ENCODE data around the gene DDAH1. TPM values are rescaled to one million over a fixed set of nuclear protein-coding genes. Genes with fewer than 3 reads are reported as not detected.

The DDAH1 gene
- total RNA-seq, 4 donors from 2014 or later: 8.3 to 21.1 (median 13.3) TPM

GRCh38 chr1:85320371-85321131 is 144.4 kb downstream of the DDAH1 start:
- no peak overlapping the region for H3K4me3 ChIP-seq (ENCODE audit: low read depth, poor library complexity, severe bottlenecking)
- WGBS, 2 donors: 61 to 65% methylated on average over 2 of the region's 2 CpGs
- TF ChIP-seq POLR2A (IDR thresholded peaks at IDR 0.05) (no peak), CTCF (IDR thresholded peaks at IDR 0.05) (no peak)
- no peak for DNase-seq (ENCODE audit: low spot score in 2 of 2)
- intact Hi-C loops (cut with DNase I; ENCODE audit: low total_unique reads): no loop called here

- no peak overlapping the region for H3K4me3 ChIP-seq (ENCODE audit: low read depth, poor library complexity, severe bottlenecking)
- TF ChIP-seq CTCF (IDR thresholded peaks at IDR 0.05) (no peak), POLR2A (IDR thresholded peaks at IDR 0.05) (no peak)
- no peak for DNase-seq (ENCODE audit: low spot score in 2 of 2)
- 42 to 46% methylated on average over 4 of the region's 4 CpGs for WGBS, 2 donors
- intact Hi-C loops (cut with DNase I; ENCODE audit: low total_unique reads): no loop called here
Observed at GRCh38 chr1:85319931-85320330, 145.0 kb downstream of the DDAH1 start.

GRCh38 chr1:85319491-85319890 is 145.5 kb downstream of the DDAH1 start:
- H3K4me3 ChIP-seq (ENCODE audit: low read depth, poor library complexity, severe bottlenecking): no peak overlapping the region
- intact Hi-C loops (cut with DNase I; ENCODE audit: low total_unique reads): no loop called here

GRCh38 chr1:85318217-85318616 is 146.7 kb downstream of the DDAH1 start:
- no peak overlapping the region for H3K4me3 ChIP-seq (ENCODE audit: low read depth, poor library complexity, severe bottlenecking)
- 86 to 97% methylated on average over 1 of the region's 1 CpG for WGBS, 2 donors
- intact Hi-C loops (cut with DNase I; ENCODE audit: low total_unique reads): no loop called here
- DNase-seq (ENCODE audit: low spot score in 2 of 2): no peak
- TF ChIP-seq POLR2A (IDR thresholded peaks at IDR 0.05): no peak

More at GRCh38 chr1:85319491-85319890, 145.5 kb downstream of the DDAH1 start:
- DNase-seq (ENCODE audit: low spot score in 2 of 2): no peak
- WGBS, 2 donors: 37 to 45% methylated on average over 3 of the region's 3 CpGs
- no peak for TF ChIP-seq POLR2A (IDR thresholded peaks at IDR 0.05)
- TF ChIP-seq CTCF (IDR thresholded peaks at IDR 0.05): no peak

- WGBS, 2 donors: 54 to 55% methylated on average over 5 of the region's 5 CpGs
- no peak overlapping the region for H3K4me3 ChIP-seq (ENCODE audit: low read depth, poor library complexity, severe bottlenecking)
- no peak for DNase-seq (ENCODE audit: low spot score in 2 of 2)
- TF ChIP-seq POLR2A (IDR thresholded peaks at IDR 0.05): no peak
- TF ChIP-seq CTCF (IDR thresholded peaks at IDR 0.05): no peak
- intact Hi-C loops (cut with DNase I; ENCODE audit: low total_unique reads): no loop called here
Observed at GRCh38 chr1:85317560-85317959, 147.4 kb downstream of the DDAH1 start.

GRCh38 chr1:85316321-85316720 is 148.6 kb downstream of the DDAH1 start:
- 90 to 98% methylated on average over 2 of the region's 2 CpGs for WGBS, 2 donors
- TF ChIP-seq POLR2A (IDR thresholded peaks at IDR 0.05): no peak
- TF ChIP-seq CTCF (IDR thresholded peaks at IDR 0.05): no peak
- intact Hi-C loops (cut with DNase I; ENCODE audit: low total_unique reads): no loop called here
- H3K4me3 ChIP-seq (ENCODE audit: low read depth, poor library complexity, severe bottlenecking): no peak overlapping the region
- DNase-seq (ENCODE audit: low spot score in 2 of 2): no peak
